ENCODE results near the gene MAEA. TPM values are rescaled to one million over a fixed set of nuclear protein-coding genes. Genes with fewer than 3 reads are reported as not detected.

MAEA gene
- total RNA-seq, 1 donor from 2014 or later, result 38.2 TPM

- Histone ChIP-seq H3K4me2 (no peak overlapping the region), H3K9me3 (ENCODE audit: low read depth) (no peaks in the 10 kb centered on the region), H3K4me1 (peaks cover under 1% of the 10 kb centered on the region), H3K27me3 (no peaks in the 10 kb centered on the region), H3K36me3 (no peaks in the 10 kb centered on the region), H4K20me1 (ENCODE audit: low read depth) (peaks cover 2% of the 10 kb centered on the region), H3K9ac (no peak overlapping the region), H3F3A (ENCODE audit: low read depth) (no peaks in the 10 kb centered on the region), H3K4me3 (no peak overlapping the region), H3K27ac (no peak overlapping the region), H3K79me2 (ENCODE audit: low read depth) (no peaks in the 10 kb centered on the region), H2AFZ (replicated peaks) (no peak overlapping the region)
- peaks cover 7% of the 10 kb centered on the region for H3K4me1 Mint-ChIP-seq
- H3K4me3 Mint-ChIP-seq, result no peak overlapping the region
- H3K36me3 Mint-ChIP-seq, result no peaks in the 10 kb centered on the region
- no peak overlapping the region for H3K27ac Mint-ChIP-seq
- TF ChIP-seq EZH2 (IDR thresholded peaks at IDR 0.05), result no peak
- no peak for TF ChIP-seq EZH2phosphoT487 (IDR thresholded peaks at IDR 0.05)
- TF ChIP-seq CTCF (IDR thresholded peaks at IDR 0.05), result no peak
- peaks cover 2% of the 10 kb centered on the region for H3K27me3 Mint-ChIP-seq (ENCODE audit: insufficient read depth, low read depth)
- no peak for DNase-seq (ENCODE audit: low spot score)
- H3K9me3 Mint-ChIP-seq, result no peaks in the 10 kb centered on the region
These were observed 73.8 kb downstream of the MAEA start for GRCh38 chr4:1363513-1363912.

- Mint-ChIP-seq H3K36me3 (no peaks in the 10 kb centered on the region), H3K4me1 (peaks cover 7% of the 10 kb centered on the region), H3K27me3 (ENCODE audit: insufficient read depth, low read depth) (peaks cover 2% of the 10 kb centered on the region), H3K4me3 (no peak overlapping the region), H3K27ac (no peak overlapping the region), H3K9me3 (no peaks in the 10 kb centered on the region)
- Histone ChIP-seq H3K27me3 (no peaks in the 10 kb centered on the region), H3K4me2 (no peak overlapping the region), H3K27ac (no peak overlapping the region), H3F3A (ENCODE audit: low read depth) (no peaks in the 10 kb centered on the region), H3K36me3 (no peaks in the 10 kb centered on the region), H3K9me3 (ENCODE audit: low read depth) (no peaks in the 10 kb centered on the region), H2AFZ (replicated peaks) (no peak overlapping the region), H4K20me1 (ENCODE audit: low read depth) (peaks cover 2% of the 10 kb centered on the region), H3K4me3 (no peak overlapping the region), H3K9ac (no peak overlapping the region), H3K4me1 (peaks cover 7% of the 10 kb centered on the region), H3K79me2 (ENCODE audit: low read depth) (no peaks in the 10 kb centered on the region)
- DNase-seq (ENCODE audit: low spot score), result no peak
- TF ChIP-seq CTCF (IDR thresholded peaks at IDR 0.05) (no peak), EZH2phosphoT487 (IDR thresholded peaks at IDR 0.05) (no peak), EZH2 (IDR thresholded peaks at IDR 0.05) (no peak)
These were observed 74.5 kb downstream of the MAEA start for GRCh38 chr4:1364217-1364616.

- H3K27ac Mint-ChIP-seq, result no peak overlapping the region
- TF ChIP-seq EZH2phosphoT487 (IDR thresholded peaks at IDR 0.05) (no peak), CTCF (IDR thresholded peaks at IDR 0.05) (no peak), EZH2 (IDR thresholded peaks at IDR 0.05) (no peak)
These were observed 75.1 kb downstream of the MAEA start for GRCh38 chr4:1364748-1365147.

More at GRCh38 chr4:1364748-1365147, 75.1 kb downstream of the MAEA start:
- no peaks in the 10 kb centered on the region for H3K36me3 ChIP-seq
- no peaks in the 10 kb centered on the region for H3F3A ChIP-seq (ENCODE audit: low read depth)
- H3K9ac ChIP-seq, result no peak overlapping the region
- no peak for DNase-seq (ENCODE audit: low spot score)
- H3K27me3 ChIP-seq, result no peaks in the 10 kb centered on the region
- Mint-ChIP-seq H3K27me3 (ENCODE audit: insufficient read depth, low read depth) (peaks cover 6% of the 10 kb centered on the region), H3K4me1 (peaks cover 10% of the 10 kb centered on the region), H3K36me3 (no peaks in the 10 kb centered on the region), H3K4me3 (no peak overlapping the region), H3K9me3 (no peaks in the 10 kb centered on the region)
- H4K20me1 ChIP-seq (ENCODE audit: low read depth), result peaks cover 2% of the 10 kb centered on the region
- H3K79me2 ChIP-seq (ENCODE audit: low read depth), result no peaks in the 10 kb centered on the region
- H3K27ac ChIP-seq, result no peak overlapping the region
- H2AFZ ChIP-seq (replicated peaks), result no peak overlapping the region
- no peaks in the 10 kb centered on the region for H3K9me3 ChIP-seq (ENCODE audit: low read depth)
- H3K4me2 ChIP-seq, result no peak overlapping the region
- H3K4me1 ChIP-seq, result peaks cover 13% of the 10 kb centered on the region
- no peak overlapping the region for H3K4me3 ChIP-seq
